Fibroblast of lung (primary cell): ENCODE results near the gene VTI1A. TPM values are rescaled to one million over a fixed set of nuclear protein-coding genes. Genes with fewer than 3 reads are reported as not detected.

ENCODE experiments used
- DNase-seq, 2 donors: peaks; one replicate each; pipeline versions ENCODE4 v3.0.0 to v3.0.0-alpha.2; 2010; ENCODE audit warnings: low read depth in 2 of 2
- H2AFZ ChIP-seq: 2 replicates; pipeline ENCODE4 v1.5.1; 2012; ENCODE audit warnings: low read length, control low read depth, inconsistent platforms
- H3K27ac ChIP-seq: 2 replicates; pipeline ENCODE4 v1.5.1; 2011; ENCODE audit warnings: low read length, control low read depth; ENCODE audit not compliant: insufficient read depth
- H3K27me3 ChIP-seq: 2 replicates; pipeline ENCODE4 v1.5.1; 2011; ENCODE audit warnings: mild to moderate bottlenecking, low read length; ENCODE audit not compliant: control insufficient read depth, insufficient read depth
- H3K36me3 ChIP-seq: 2 replicates; pipeline ENCODE4 v1.5.1; 2011; ENCODE audit warnings: low read length; ENCODE audit not compliant: control insufficient read depth, insufficient read depth
- H3K4me1 ChIP-seq: 2 replicates; pipeline ENCODE4 v1.5.1; 2011; ENCODE audit warnings: low read length; ENCODE audit not compliant: control insufficient read depth, insufficient read depth; ENCODE audit errors: extremely low read depth
- H3K4me2 ChIP-seq: 2 replicates; pipeline ENCODE4 v1.5.1; 2011; ENCODE audit warnings: low read length, control low read depth; ENCODE audit not compliant: insufficient read depth; ENCODE audit errors: extremely low read depth
- H3K4me3 ChIP-seq, 4 experiments: fragments of 200-600 bp in 1 of 4; sonication (generic) in 1 of 4; replicated peaks in 1 of 4; 2 replicates each; pipeline ENCODE4 v1.5.1; 2011 to 2016; ENCODE audit warnings: low read length in 4 of 4, low read depth in 3 of 4, mild to moderate bottlenecking in 3 of 4, control low read depth in 2 of 4, inconsistent platforms in 1 of 4, mixed read lengths in 1 of 4; ENCODE audit not compliant: insufficient read depth in 1 of 4; ENCODE audit errors: control extremely low read depth in 1 of 4
- H3K79me2 ChIP-seq: 2 replicates; pipeline ENCODE4 v1.5.1; 2012; ENCODE audit warnings: mild to moderate bottlenecking, low read length, inconsistent platforms; ENCODE audit not compliant: control insufficient read depth, insufficient read depth
- H3K9ac ChIP-seq: 2 replicates; pipeline ENCODE4 v1.5.1; 2011; ENCODE audit warnings: mild to moderate bottlenecking, low read length, control low read depth; ENCODE audit not compliant: insufficient read depth
- H3K9me3 ChIP-seq: 2 replicates; pipeline ENCODE4 v1.5.1; 2012; ENCODE audit warnings: low read depth, low read length; ENCODE audit not compliant: control insufficient read depth, insufficient read depth
- H4K20me1 ChIP-seq: 2 replicates; pipeline ENCODE4 v1.5.1; 2011; ENCODE audit warnings: low read length; ENCODE audit not compliant: control insufficient read depth, insufficient read depth; ENCODE audit errors: extremely low read depth
- EZH2 ChIP-seq: IDR thresholded peaks from 2 replicates; pipeline ENCODE4 v1.5.1; 2012; ENCODE audit warnings: low read length, control low read depth, mild to moderate bottlenecking; ENCODE audit errors: missing control alignments
- polyA plus RNA-seq, 2 donors: library from polyadenylated mRNA; depleted of rRNA in 1 of 2; stranded (reverse) in 1 of 2; unstranded in 1 of 2; fragments of >200 nt; gene quantifications; 2 replicates each; pipeline ENCODE4 v1.2.1, GENCODE V29; 2011 to 2012; ENCODE audit warnings: missing spikeins in 1 of 2
- total RNA-seq: library from RNA; depleted of rRNA; stranded (reverse); fragments of >200 nt; gene quantifications from 2 replicates; pipeline ENCODE4 v1.2.1, GENCODE V29; 2014
- TF ChIP-seq, protein P1 (sequence below), 2 donors: IDR thresholded peaks in 1 of 2; conservative IDR thresholded peaks in 1 of 2; 1 replicate in 1 of 2; 2 replicates in 1 of 2; pipeline ENCODE4 v1.5.1; 2011 to 2012; ENCODE audit warnings: low read length in 2 of 2, control low read depth in 1 of 2, inconsistent platforms in 1 of 2, low read depth in 1 of 2, mild to moderate bottlenecking in 1 of 2

The VTI1A gene
- total and polyA plus RNA-seq, 2 donors (not counting 1 experiment from before 2014, with no cell fraction given) = 19.1 to 30.9 TPM

DNA sequence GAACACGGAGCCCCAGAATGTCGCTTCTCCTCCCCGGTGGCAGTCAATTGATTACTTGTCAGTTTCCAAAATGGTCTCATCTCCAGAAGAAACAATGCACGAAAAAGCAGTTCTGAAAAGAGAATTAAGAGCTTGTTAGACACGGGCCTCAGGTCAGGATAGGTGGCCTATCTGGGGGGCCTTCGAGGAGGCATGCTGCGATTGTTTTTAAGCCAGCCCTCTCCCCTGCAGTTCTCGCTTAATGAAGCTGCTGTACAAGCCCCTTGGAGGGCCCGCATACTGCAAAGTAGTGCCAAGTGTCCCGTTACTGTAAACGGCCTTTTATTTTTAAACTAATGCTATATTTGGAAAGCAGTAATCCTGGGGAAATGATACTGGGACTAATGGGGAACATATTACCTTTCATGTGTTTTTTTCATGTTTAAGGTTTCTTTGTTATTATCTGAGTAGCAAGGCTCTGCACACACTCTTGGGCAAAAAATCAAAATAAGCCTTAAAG lies 388.3 kb downstream of the VTI1A start:
- Histone ChIP-seq H3K4me1 (no peaks in the 10 kb centered on the region), H3K79me2 (no peaks in the 10 kb centered on the region), H3K27me3 (no peaks in the 10 kb centered on the region), H3K36me3 (no peaks in the 10 kb centered on the region), H3K27ac (no peak overlapping the region), H3K9ac (no peak overlapping the region), H2AFZ (no peak overlapping the region), H3K4me2 (no peak overlapping the region), H3K4me3 (no peak overlapping the region), H4K20me1 (no peaks in the 10 kb centered on the region), H3K9me3 (no peaks in the 10 kb centered on the region)
- TF ChIP-seq, protein P1, sequence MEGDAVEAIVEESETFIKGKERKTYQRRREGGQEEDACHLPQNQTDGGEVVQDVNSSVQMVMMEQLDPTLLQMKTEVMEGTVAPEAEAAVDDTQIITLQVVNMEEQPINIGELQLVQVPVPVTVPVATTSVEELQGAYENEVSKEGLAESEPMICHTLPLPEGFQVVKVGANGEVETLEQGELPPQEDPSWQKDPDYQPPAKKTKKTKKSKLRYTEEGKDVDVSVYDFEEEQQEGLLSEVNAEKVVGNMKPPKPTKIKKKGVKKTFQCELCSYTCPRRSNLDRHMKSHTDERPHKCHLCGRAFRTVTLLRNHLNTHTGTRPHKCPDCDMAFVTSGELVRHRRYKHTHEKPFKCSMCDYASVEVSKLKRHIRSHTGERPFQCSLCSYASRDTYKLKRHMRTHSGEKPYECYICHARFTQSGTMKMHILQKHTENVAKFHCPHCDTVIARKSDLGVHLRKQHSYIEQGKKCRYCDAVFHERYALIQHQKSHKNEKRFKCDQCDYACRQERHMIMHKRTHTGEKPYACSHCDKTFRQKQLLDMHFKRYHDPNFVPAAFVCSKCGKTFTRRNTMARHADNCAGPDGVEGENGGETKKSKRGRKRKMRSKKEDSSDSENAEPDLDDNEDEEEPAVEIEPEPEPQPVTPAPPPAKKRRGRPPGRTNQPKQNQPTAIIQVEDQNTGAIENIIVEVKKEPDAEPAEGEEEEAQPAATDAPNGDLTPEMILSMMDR (conservative IDR thresholded peaks at IDR 0.05 in 1 of 2, IDR thresholded peaks at IDR 0.05 in 1 of 2; ENCODE audit: low read depth in 1 of 2, low read length in 2 of 2) = no peak
- no peak for TF ChIP-seq EZH2
- DNase-seq = no peak

DNA sequence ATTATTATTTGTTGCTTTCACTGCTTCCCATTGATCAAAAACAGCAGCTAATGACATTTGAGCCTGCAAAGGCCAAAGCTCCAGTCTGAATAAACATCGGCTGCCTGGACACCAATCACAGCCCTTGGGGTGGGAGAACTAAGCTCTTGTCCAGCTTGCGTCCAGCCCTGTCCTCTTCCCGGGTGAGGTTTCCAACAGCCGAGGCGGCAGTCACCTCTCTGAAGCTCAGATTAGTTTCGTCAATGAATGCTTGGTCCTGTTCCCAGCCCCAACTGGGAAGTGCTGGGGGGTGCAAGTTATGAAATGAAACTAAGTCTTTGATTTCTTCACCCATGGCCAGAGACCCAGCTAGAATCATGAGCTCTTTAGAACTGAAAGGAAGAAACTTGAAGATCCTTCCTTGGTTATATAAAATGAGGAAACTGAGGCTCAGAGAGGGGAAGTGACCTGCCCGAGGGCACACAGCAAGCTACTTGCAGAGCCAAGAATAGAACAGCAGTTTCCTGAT lies 389.0 kb downstream of the VTI1A start:
- peak in 1 of 2 donors; percentile 47 for DNase-seq

DNA sequence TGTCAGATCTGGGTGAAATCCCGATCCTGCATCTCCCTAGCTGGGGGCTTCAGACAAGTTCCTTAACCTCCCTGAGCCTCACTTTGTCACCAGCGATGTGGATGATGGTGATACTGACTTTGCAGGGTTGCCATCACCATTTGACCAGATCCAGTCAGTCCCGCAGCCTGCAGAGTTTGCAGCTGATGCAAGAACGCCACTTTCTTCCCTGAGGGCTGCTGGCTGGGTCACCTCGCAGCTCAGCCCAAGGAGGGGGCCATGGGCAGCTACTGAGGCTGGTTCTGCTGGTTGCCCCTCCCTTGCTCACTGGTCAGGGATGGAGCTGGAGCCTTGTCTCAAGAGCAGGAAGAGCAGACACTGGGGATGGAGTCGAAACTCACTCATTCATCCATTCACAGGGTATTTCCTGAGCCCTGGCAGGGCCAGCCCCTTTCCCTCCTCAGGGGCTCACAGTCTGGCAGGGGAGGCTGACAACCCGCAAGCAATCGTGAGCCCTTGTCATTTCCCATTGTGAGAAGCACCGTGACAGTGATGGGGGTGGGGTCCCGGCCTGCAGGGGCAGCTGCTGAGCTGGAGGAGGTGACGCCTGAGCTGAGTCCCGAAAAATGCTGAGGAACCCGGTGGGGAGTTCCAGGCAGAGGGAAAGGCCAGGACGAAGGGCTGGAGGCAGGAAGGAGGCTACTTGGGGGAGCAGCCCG lies 391.9 kb downstream of the VTI1A start:
- Histone ChIP-seq H3K4me2 (no peak overlapping the region), H3K27me3 (no peaks in the 10 kb centered on the region), H3K9ac (no peak overlapping the region), H3K36me3 (no peaks in the 10 kb centered on the region), H3K4me3 (no peak overlapping the region), H4K20me1 (no peaks in the 10 kb centered on the region), H3K79me2 (no peaks in the 10 kb centered on the region), H2AFZ (no peak overlapping the region), H3K27ac (no peak overlapping the region), H3K9me3 (no peaks in the 10 kb centered on the region), H3K4me1 (no peaks in the 10 kb centered on the region)
- no peak for DNase-seq
- TF ChIP-seq, protein P1 (conservative IDR thresholded peaks at IDR 0.05 in 1 of 2, IDR thresholded peaks at IDR 0.05 in 1 of 2; ENCODE audit: low read depth in 1 of 2, low read length in 2 of 2) = no peak
- TF ChIP-seq EZH2 = no peak

More for the DNA sequence above, 389.0 kb downstream of the VTI1A start:
- no peak overlapping the region for H3K27ac ChIP-seq
- no peaks in the 10 kb centered on the region for H3K9me3 ChIP-seq
- H3K9ac ChIP-seq = no peak overlapping the region
- H2AFZ ChIP-seq = peak overlapping the region; percentile 33
- no peaks in the 10 kb centered on the region for H3K4me1 ChIP-seq
- H3K4me3 ChIP-seq = peak overlapping the region in 1 of 4 experiments; percentile 32
- no peaks in the 10 kb centered on the region for H3K36me3 ChIP-seq
- TF ChIP-seq, protein P1 (conservative IDR thresholded peaks at IDR 0.05 in 1 of 2, IDR thresholded peaks at IDR 0.05 in 1 of 2; ENCODE audit: low read depth in 1 of 2, low read length in 2 of 2) = no peak
- no peak for TF ChIP-seq EZH2
- H4K20me1 ChIP-seq = no peaks in the 10 kb centered on the region
- H3K4me2 ChIP-seq = peak overlapping the region; percentile 40
- H3K79me2 ChIP-seq = no peaks in the 10 kb centered on the region
- no peaks in the 10 kb centered on the region for H3K27me3 ChIP-seq
